DND-41 (cell line): ENCODE data around the gene ZNF99.
"Not testable (repeated sequence)": the region's sequence is repeated elsewhere in the genome, so short reads cannot be mapped to it uniquely, and the experiment has no call there.

Source experiments
- EZH2 ChIP-seq: IDR thresholded peaks from 3 replicates; pipeline ENCODE4 v1.6.1; 2012; ENCODE audit warnings: borderline replicate concordance, low read depth, mild to moderate bottlenecking, moderate library complexity, low read length, inconsistent platforms; ENCODE audit not compliant: severe bottlenecking
- TF ChIP-seq, protein P1 (sequence below): IDR thresholded peaks from 2 replicates; pipeline ENCODE4 v1.5.1; 2012; ENCODE audit warnings: borderline replicate concordance, low read length, moderate library complexity, mild to moderate bottlenecking; ENCODE audit not compliant: poor library complexity, severe bottlenecking; ENCODE audit errors: extremely low read depth

DNA sequence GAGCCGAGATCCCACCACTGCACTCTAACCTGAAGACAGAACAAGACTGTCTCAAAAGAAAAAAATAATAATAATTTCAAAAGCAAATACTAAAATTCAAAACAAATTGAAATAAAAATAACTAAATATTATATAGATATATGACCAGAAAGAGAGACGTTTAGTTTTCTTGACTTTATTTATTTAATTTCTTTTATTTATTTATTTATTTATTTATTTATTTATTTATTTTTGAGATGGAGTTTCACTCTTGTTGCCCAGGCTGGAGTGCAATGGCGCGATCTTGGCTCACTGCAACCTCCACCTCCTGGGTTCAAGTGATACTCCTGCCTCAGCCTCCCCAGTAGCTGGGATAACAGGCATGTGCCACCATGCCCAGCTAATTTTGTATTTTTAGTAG is 8.9 kb upstream of the ZNF99 start:
- TF ChIP-seq, protein P1, sequence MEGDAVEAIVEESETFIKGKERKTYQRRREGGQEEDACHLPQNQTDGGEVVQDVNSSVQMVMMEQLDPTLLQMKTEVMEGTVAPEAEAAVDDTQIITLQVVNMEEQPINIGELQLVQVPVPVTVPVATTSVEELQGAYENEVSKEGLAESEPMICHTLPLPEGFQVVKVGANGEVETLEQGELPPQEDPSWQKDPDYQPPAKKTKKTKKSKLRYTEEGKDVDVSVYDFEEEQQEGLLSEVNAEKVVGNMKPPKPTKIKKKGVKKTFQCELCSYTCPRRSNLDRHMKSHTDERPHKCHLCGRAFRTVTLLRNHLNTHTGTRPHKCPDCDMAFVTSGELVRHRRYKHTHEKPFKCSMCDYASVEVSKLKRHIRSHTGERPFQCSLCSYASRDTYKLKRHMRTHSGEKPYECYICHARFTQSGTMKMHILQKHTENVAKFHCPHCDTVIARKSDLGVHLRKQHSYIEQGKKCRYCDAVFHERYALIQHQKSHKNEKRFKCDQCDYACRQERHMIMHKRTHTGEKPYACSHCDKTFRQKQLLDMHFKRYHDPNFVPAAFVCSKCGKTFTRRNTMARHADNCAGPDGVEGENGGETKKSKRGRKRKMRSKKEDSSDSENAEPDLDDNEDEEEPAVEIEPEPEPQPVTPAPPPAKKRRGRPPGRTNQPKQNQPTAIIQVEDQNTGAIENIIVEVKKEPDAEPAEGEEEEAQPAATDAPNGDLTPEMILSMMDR: not testable (repeated sequence)
- TF ChIP-seq EZH2: not testable (repeated sequence)
